GM18508 (cell line): ENCODE data around the gene ACSBG1.

Source experiments
- ATAC-seq: cut with Tn5 transposase; IDR thresholded peaks from one replicate; pipeline ENCODE4 v1.9.1; 2021; ENCODE audit warnings: moderate number of reproducible peaks; ENCODE audit not compliant: insufficient read depth, unreplicated experiment

ACSBG1 gene

DNA sequence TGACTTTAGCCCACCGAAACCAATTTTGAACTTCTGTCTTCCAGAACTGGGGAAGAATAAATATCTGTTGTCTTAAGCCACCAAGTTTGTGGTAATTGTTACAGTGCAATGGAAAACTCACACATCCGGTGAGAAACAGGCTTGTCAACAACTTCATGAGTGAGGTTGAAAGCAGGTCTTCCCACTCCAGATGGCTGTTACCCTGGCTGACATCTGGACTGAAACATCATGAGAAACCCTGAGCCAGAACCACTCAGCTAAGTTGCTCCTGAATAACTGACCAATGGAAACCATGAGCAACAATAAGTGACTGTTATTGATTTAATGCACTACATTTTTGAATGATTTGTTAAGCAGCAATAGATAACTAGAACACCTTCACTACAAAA lies 10.3 kb downstream of the ACSBG1 start:
- ATAC-seq, result no peak

DNA sequence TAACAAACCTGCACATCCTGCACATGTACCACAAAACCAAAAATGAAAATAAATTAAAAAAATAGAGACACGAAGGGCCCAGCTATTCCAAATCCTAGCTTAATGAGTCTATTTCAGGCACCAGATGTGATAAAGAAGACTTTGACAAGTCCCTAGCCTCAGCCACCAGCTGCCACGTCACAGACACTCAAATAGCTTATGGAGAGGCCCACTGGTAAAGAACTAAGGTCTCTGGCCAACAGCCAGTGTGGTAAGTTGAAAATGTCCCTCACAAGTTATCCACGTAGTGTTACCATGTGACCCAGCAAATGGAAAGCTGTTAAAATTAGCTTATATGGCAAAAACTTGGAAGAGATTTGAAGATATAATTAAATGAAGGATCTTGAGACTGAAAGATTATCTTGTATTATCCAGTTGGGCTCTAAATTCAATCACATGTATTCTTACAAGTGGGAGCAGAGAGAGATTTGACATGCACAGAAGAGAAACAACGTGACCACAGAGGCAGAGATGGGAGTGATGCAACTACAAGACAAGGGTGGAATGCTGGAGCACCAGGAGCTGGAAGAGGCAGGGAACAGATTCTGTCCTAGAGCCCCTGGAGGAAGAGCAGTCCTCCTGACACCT lies 10.9 kb downstream of the ACSBG1 start:
- ATAC-seq, result no peak

DNA sequence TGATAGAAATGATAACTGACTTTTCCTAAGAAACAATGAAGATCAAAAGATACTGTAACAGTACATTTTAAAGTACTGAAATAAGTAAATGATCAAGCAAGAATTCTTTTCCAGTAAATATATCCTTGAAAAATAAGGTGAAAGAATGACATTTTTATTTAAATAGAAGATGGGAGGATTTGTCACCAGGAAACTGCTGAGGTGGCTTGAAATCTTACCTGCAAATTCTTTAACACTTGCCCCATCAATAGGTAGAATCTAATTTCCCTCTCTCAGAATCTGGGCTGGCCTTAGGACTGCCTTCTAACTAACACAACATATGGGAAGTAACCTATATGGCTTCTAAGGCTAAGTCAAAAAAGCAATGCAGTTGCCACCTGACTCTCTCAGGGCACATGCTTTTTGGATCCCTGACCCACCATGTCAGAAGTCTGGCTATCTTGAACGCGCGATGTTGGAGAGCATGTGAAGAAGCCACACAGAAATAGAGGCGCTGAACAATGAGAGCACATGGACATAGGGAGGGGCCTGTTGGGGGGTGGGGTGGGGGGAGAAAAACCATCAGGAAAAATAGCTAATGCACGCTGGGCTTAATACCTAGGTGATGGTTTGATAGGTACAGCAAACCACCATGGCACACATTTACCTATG lies 11.5 kb downstream of the ACSBG1 start:
- ATAC-seq, result no peak

DNA sequence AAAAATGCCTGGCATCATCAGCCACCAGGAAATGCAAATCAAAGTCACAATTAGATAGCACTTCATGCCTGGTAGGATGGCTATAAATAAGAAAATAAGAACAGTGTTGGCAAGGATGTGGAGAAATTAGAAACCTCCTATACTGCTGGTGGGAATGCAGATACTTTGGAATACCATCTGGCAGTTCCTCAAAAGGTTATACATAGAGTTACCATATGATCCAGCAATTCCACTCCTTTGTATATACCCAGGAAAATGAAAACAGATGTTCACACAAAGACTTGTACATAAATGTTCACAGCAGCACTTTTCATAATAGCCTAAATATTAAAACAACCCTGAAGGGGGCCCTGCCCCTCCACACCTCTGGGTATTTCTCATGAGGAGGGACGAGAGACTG lies 13.7 kb downstream of the ACSBG1 start:
- ATAC-seq, result no peak

GRCh38 chr15:78216276-78217104 lies 17.9 kb downstream of the ACSBG1 start:
- no peak for ATAC-seq

- ATAC-seq, result no peak
Observed at GRCh38 chr15:78213956-78214355, 20.4 kb downstream of the ACSBG1 start.

GRCh38 chr15:78213425-78213750 lies 21.0 kb downstream of the ACSBG1 start:
- ATAC-seq, result no peak

GRCh38 chr15:78212546-78213424 lies 21.6 kb downstream of the ACSBG1 start:
- no peak for ATAC-seq

DNA sequence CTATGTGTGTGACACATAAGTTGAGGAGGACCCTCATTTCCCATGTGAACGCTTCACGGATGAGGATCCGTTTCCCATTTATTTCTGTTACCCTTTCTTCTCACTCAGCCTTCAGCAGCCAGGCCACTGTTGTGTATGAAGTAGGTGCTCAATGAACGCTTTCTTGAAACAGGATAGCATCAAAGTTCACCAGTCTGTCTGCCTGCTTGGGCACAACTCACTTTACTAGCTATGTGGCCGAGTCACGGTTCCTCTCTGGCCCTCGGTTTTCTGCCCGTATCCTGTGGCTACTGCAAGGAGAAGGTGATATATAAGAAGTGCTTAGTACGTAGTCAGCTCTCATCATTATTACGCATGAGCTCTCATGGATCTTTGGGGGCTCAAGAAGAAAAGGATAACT lies 22.4 kb downstream of the ACSBG1 start:
- no peak for ATAC-seq

GRCh38 chr15:78211189-78211921 lies 23.0 kb downstream of the ACSBG1 start:
- ATAC-seq, result no peak

DNA sequence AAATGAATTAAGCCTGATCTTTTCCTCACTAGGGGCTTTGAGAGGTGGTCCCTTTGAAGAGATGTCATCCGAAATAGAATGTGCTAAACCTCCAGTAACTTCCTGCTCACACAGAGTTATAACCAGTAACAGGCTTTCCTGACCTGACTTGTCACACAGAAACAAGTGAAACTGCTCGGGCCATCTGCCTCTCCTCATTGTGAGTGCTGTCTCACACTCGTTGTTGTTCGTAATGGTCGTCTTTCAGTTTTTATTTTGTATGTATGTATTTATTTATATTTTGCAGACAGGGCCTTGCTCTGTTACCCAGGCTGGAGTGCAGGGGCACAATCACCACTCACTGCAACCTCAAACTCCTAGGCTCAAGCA lies 24.0 kb downstream of the ACSBG1 start:
- no peak for ATAC-seq

GRCh38 chr15:78209646-78210348 lies 24.6 kb downstream of the ACSBG1 start:
- no peak for ATAC-seq

DNA sequence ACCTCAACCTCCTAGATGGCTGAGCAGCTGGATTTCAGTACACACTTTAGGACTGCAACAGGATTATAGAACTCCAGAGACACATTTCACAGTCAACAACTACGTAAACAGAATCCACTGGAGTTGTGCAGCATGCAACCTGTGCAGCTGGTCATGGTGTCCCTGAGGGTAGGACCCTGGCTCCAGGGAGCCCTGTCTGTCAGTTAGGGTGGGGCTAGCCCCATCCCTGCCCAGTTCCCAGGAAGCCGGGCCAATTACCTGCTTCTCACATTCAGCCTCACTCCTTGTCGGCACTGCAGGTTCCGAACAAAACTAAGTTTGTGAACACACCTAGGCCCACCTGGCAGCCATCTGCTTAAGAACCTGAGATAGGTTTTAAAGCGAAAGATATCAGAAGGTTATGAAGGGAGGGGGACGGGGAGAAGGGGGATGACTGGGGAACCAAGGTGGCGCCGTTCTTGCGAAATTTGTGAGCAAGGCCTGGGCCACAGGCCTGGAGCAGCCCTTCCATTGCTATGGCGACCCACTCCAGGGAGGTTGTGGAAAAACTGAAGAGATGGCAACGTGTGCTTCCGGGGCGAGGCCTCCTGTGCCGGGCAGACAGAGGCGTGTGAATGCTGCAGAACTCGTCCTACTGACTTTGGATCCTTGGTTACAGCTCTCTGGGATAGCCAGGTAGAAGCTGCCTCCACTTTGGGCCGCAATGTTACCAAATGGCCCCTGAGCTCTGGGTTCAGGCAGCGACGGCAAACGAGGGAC lies 25.3 kb downstream of the ACSBG1 start:
- no peak for ATAC-seq

DNA sequence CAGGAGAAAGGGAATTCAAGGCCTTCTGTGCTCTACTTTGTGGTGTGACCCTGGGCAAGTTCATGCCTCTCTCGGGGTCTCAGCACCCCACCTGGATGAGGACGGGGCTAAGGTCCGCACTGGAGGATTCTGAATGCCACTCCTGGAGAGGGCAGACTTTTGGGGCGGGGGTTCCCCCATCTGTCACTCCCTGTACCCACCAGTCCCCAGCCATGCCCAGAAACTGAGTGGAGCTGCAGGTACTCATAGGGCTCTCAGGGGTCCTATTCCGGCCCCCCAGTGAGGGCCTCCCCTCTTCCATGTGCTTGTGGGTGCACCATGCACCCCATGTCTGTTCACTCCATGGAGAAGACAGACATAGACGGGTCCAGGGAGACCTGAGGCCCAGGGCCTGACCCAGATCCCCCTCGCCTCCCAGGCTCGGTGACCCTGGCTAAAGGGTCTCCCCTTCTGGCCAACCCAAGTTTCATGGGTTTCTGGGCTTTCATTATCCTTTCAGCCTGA lies 26.0 kb downstream of the ACSBG1 start:
- no peak for ATAC-seq

GRCh38 chr15:78207641-78208340 lies 26.6 kb downstream of the ACSBG1 start:
- ATAC-seq, result no peak

DNA sequence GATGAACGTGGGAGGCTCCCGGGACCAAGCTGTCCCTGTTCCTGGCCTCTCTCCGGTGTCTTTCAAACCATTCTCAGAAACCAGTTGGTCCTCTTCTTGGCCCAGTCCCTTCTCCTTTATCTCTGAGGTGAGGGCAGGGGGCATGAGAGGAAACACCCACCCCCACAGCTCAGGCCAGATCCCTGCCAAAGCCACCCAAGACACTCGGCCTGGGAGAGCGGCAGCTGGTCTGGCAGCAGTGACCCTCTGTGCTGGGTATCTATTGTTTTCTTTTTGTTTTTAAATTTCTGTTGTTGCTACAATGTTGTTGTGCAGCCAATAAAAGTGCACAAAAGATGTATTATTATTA lies 27.3 kb downstream of the ACSBG1 start:
- no peak for ATAC-seq

GRCh38 chr15:78206326-78207109 lies 27.8 kb downstream of the ACSBG1 start:
- ATAC-seq, result no peak
